ENCODE results near the gene LDAH.

- TF ChIP-seq, protein P1, sequence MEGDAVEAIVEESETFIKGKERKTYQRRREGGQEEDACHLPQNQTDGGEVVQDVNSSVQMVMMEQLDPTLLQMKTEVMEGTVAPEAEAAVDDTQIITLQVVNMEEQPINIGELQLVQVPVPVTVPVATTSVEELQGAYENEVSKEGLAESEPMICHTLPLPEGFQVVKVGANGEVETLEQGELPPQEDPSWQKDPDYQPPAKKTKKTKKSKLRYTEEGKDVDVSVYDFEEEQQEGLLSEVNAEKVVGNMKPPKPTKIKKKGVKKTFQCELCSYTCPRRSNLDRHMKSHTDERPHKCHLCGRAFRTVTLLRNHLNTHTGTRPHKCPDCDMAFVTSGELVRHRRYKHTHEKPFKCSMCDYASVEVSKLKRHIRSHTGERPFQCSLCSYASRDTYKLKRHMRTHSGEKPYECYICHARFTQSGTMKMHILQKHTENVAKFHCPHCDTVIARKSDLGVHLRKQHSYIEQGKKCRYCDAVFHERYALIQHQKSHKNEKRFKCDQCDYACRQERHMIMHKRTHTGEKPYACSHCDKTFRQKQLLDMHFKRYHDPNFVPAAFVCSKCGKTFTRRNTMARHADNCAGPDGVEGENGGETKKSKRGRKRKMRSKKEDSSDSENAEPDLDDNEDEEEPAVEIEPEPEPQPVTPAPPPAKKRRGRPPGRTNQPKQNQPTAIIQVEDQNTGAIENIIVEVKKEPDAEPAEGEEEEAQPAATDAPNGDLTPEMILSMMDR (conservative IDR thresholded peaks at IDR 0.05), result no peak
- TF ChIP-seq ZFX (IDR thresholded peaks at IDR 0.05), result no peak
These were observed 165.2 kb downstream of the LDAH start for GRCh38 chr2:20657522-20658235.
